ENCODE measurements around the gene KLHL42. TPM values are rescaled to one million over a fixed set of nuclear protein-coding genes. Genes with fewer than 3 reads are reported as not detected.

The KLHL42 gene
- total and polyA plus RNA-seq, 4 experiments from 2014 or later = 10.8 to 20.5 (median 16.0) TPM

DNA sequence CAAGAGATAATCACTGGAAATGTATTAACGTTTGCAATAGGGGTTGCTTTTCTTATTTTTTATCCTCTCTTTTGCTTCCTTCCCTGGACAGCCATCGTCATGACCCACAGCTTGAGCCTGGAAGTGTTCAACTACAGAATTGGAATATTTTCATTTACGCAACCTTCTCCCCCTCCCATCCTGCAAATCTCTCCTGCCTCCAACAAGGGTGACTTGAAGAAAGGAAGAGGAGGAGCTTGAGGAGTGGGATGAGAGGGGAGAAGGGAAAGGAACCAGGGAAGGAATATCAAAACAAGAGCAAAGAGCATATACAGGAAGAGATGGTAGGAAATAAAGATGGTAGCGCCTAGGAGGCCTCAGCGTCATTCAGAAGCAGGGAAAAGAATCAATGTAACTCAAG lies 1.6 kb downstream of the KLHL42 start:
- intact Hi-C loops (cut with micrococcal nuclease) = loop anchor here (2.0 kb wide), 1 partner anchor 71 kb away; the partner anchor contains the start of gene MRPS35
- Mint-ChIP-seq H3K27ac (peak overlapping the region; percentile 10 to 94 (median 65)), H3K4me1 (peaks cover 33 to 51% (median 44%) of the 10 kb centered on the region in 4 donors), H3K9me3 (no peaks in the 10 kb centered on the region), H3K4me3 (peak overlapping the region; percentile 72 to 89 (median 86)), H3K36me3 (peaks cover 6 to 9% of the 10 kb centered on the region in 2 donors), H3K27me3 (no peaks in the 10 kb centered on the region)
- ChIA-PET CTCF (ENCODE audit: partially characterized antibody) (no interaction called here), POLR2A (ENCODE audit: partially characterized antibody) (no interaction called here)
- Histone ChIP-seq H3K9me3 (ENCODE audit: control insufficient read depth in 1 of 2, low read length in 2 of 2) (no peaks in the 10 kb centered on the region), H3K27me3 (ENCODE audit: insufficient read depth, low read length) (no peaks in the 10 kb centered on the region), H3K4me3 (ENCODE audit: low read length in 2 of 2) (no peak overlapping the region), H3K36me3 (ENCODE audit: insufficient read depth, low read length) (no peaks in the 10 kb centered on the region), H3K27ac (ENCODE audit: low read depth, low read length) (no peak overlapping the region), H3K4me1 (ENCODE audit: insufficient read depth, low read length) (peaks cover 26% of the 10 kb centered on the region)
- DNase-seq = no peak

GRCh38 chr12:27782481-27782880 lies 2.4 kb downstream of the KLHL42 start:
- no peak for DNase-seq
- intact Hi-C loops (cut with micrococcal nuclease) = no loop called here
- ChIA-PET POLR2A (ENCODE audit: partially characterized antibody) (no interaction called here), CTCF (ENCODE audit: partially characterized antibody) (no interaction called here)
- Histone ChIP-seq H3K4me1 (ENCODE audit: insufficient read depth, low read length) (peaks cover 26% of the 10 kb centered on the region), H3K9me3 (ENCODE audit: control insufficient read depth in 1 of 2, low read length in 2 of 2) (no peaks in the 10 kb centered on the region), H3K27ac (ENCODE audit: low read depth, low read length) (no peak overlapping the region), H3K4me3 (ENCODE audit: low read length in 2 of 2) (no peak overlapping the region), H3K27me3 (ENCODE audit: insufficient read depth, low read length) (no peaks in the 10 kb centered on the region), H3K36me3 (ENCODE audit: insufficient read depth, low read length) (no peaks in the 10 kb centered on the region)
- peaks cover 33 to 53% (median 44%) of the 10 kb centered on the region in 4 donors for H3K4me1 Mint-ChIP-seq
- H3K27ac Mint-ChIP-seq = peak overlapping the region in 2 of 7 donors; percentile 62 to 69
- H3K36me3 Mint-ChIP-seq = peaks cover 6 to 9% of the 10 kb centered on the region in 2 donors
- no peaks in the 10 kb centered on the region for H3K9me3 Mint-ChIP-seq
- H3K4me3 Mint-ChIP-seq = peak overlapping the region; percentile 7 to 88 (median 80)
- no peaks in the 10 kb centered on the region for H3K27me3 Mint-ChIP-seq

DNA sequence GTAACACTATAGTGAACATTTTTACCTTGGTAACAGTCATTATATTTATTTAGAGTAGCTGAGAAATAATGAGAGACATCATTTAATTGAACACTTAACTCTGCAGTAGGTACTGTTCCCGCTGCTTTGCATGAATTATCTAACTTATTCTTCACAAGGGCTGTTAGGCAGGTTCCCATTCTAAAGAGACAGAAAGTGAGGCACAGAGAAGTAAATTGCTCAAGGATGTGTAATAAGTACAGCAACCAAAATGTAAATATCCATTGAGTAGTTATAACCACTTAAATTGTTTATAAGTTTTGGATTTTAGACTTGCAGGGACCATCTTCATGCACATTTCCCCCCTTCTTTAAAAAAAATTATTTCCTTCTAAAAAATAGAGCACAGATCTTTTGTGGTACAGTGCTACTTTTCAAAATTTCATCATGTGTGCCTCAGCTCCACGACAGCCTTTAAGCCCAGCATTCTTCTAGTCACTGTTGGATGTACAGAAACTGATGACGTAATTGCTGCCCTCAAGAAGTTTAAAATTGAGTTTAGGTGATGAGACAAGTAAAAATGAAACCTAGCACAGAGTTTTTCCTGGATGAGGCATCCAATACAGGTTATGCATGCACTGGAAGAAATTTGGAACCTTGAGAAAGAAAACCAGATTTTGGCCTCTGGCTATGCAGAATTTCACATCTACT lies 6.0 kb downstream of the KLHL42 start:
- peaks cover 9 to 13% of the 10 kb centered on the region in 2 donors for H3K36me3 Mint-ChIP-seq
- ChIA-PET CTCF (ENCODE audit: partially characterized antibody) (no interaction called here), POLR2A (ENCODE audit: partially characterized antibody) (no interaction called here)
- Histone ChIP-seq H3K27ac (ENCODE audit: low read depth, low read length) (no peak overlapping the region), H3K36me3 (ENCODE audit: insufficient read depth, low read length) (no peaks in the 10 kb centered on the region), H3K4me3 (ENCODE audit: low read length in 2 of 2) (no peak overlapping the region), H3K27me3 (ENCODE audit: insufficient read depth, low read length) (no peaks in the 10 kb centered on the region), H3K9me3 (ENCODE audit: control insufficient read depth in 1 of 2, low read length in 2 of 2) (no peaks in the 10 kb centered on the region), H3K4me1 (ENCODE audit: insufficient read depth, low read length) (peaks cover 16% of the 10 kb centered on the region)
- no peaks in the 10 kb centered on the region for H3K9me3 Mint-ChIP-seq
- no peaks in the 10 kb centered on the region for H3K27me3 Mint-ChIP-seq
- no peak for DNase-seq
- intact Hi-C loops (cut with micrococcal nuclease) = no loop called here
- H3K4me1 Mint-ChIP-seq = peaks cover 34 to 59% (median 47%) of the 10 kb centered on the region in 4 donors
- peak overlapping the region in 1 of 7 donors; percentile 52 for H3K27ac Mint-ChIP-seq
- no peak overlapping the region for H3K4me3 Mint-ChIP-seq

DNA sequence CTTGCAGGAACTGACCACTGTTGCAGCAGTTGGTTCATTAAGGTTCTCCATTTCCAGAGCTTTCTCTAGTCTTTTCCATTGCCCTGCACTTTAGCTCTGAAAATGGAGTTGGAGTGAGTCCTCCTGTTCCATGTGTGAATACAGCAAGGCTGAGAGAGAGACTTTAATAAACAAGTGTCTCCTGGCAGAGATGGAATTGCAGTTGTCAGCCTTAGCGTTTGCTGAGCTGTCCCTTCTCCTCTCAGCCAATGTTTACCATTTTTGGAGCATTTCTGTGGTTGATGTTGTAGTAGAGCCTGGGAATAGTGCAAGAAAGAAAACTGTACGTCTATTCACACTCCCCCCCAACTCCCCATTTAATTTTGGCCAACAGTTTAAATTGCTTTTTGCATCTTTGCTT lies 7.5 kb downstream of the KLHL42 start:
- no peaks in the 10 kb centered on the region for H3K9me3 ChIP-seq (ENCODE audit: control insufficient read depth in 1 of 2, low read length in 2 of 2)
- H3K36me3 ChIP-seq (ENCODE audit: insufficient read depth, low read length) = no peaks in the 10 kb centered on the region
- ChIA-PET CTCF (ENCODE audit: partially characterized antibody) (interaction anchor here (0.7 to 1.1 kb wide), 3 partner anchors 18 to 363 kb away, joined by 3 to 4 read pairs (median 3); no protein-coding TSS in a partner anchor), POLR2A (ENCODE audit: partially characterized antibody) (interaction anchor here (0.9 kb wide), 1 partner anchor 18 kb away, joined by 3 read pairs; no protein-coding TSS in a partner anchor)
- no peaks in the 10 kb centered on the region for H3K27me3 Mint-ChIP-seq
- no peak overlapping the region for H3K4me3 ChIP-seq (ENCODE audit: low read length in 2 of 2)
- no peak overlapping the region for H3K27ac ChIP-seq (ENCODE audit: low read depth, low read length)
- no peak overlapping the region for H3K27ac Mint-ChIP-seq
- H3K4me1 ChIP-seq (ENCODE audit: insufficient read depth, low read length) = peaks cover under 1% of the 10 kb centered on the region
- peaks cover 22 to 43% (median 33%) of the 10 kb centered on the region in 4 donors for H3K4me1 Mint-ChIP-seq
- H3K36me3 Mint-ChIP-seq = peaks cover 19 to 24% of the 10 kb centered on the region in 2 donors
- intact Hi-C loops (cut with micrococcal nuclease) = no loop called here
- no peaks in the 10 kb centered on the region for H3K9me3 Mint-ChIP-seq
- no peak overlapping the region for H3K4me3 Mint-ChIP-seq
- no peak for DNase-seq
- no peaks in the 10 kb centered on the region for H3K27me3 ChIP-seq (ENCODE audit: insufficient read depth, low read length)

DNA sequence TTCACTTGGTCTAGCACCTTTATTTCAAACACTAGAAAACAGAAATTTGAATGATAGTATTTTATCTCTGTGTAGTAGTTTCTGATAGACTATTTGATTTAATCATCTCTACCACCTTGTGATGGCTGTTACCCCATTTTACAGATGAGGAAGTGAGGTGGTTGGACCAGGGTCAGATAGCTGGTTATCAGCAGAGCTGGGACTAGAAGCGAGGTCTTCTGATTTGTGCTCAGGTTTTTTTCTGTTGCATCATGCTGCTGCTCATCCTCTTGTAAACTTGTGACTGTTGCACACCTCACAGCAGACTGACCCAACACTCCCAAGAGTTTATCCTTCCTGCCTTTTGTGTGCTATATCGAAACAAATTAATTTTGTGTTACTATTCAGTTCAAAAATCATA lies 10.1 kb downstream of the KLHL42 start:
- Mint-ChIP-seq H3K9me3 (no peaks in the 10 kb centered on the region), H3K4me3 (no peak overlapping the region), H3K27me3 (no peaks in the 10 kb centered on the region), H3K36me3 (peaks cover 23 to 42% of the 10 kb centered on the region in 2 donors), H3K4me1 (peaks cover 12 to 30% (median 22%) of the 10 kb centered on the region in 4 donors), H3K27ac (peak overlapping the region in 2 of 7 donors; percentile 7 to 30)
- intact Hi-C loops (cut with micrococcal nuclease) = no loop called here
- Histone ChIP-seq H3K27ac (ENCODE audit: low read depth, low read length) (no peak overlapping the region), H3K9me3 (ENCODE audit: control insufficient read depth in 1 of 2, low read length in 2 of 2) (no peaks in the 10 kb centered on the region), H3K36me3 (ENCODE audit: insufficient read depth, low read length) (peaks cover 6% of the 10 kb centered on the region), H3K4me1 (ENCODE audit: insufficient read depth, low read length) (no peaks in the 10 kb centered on the region), H3K4me3 (ENCODE audit: low read length in 2 of 2) (no peak overlapping the region), H3K27me3 (ENCODE audit: insufficient read depth, low read length) (no peaks in the 10 kb centered on the region)
- no peak for DNase-seq
- ChIA-PET CTCF (ENCODE audit: partially characterized antibody) (interaction anchor here (1.3 kb wide), 1 partner anchor 10 kb away, joined by 3 read pairs; the partner anchor contains the start of genes KLHL42 and MANSC4), POLR2A (ENCODE audit: partially characterized antibody) (interaction anchor here (0.8 kb wide), 1 partner anchor 10 kb away, joined by 3 read pairs; the partner anchor contains the start of genes KLHL42 and MANSC4)

DNA sequence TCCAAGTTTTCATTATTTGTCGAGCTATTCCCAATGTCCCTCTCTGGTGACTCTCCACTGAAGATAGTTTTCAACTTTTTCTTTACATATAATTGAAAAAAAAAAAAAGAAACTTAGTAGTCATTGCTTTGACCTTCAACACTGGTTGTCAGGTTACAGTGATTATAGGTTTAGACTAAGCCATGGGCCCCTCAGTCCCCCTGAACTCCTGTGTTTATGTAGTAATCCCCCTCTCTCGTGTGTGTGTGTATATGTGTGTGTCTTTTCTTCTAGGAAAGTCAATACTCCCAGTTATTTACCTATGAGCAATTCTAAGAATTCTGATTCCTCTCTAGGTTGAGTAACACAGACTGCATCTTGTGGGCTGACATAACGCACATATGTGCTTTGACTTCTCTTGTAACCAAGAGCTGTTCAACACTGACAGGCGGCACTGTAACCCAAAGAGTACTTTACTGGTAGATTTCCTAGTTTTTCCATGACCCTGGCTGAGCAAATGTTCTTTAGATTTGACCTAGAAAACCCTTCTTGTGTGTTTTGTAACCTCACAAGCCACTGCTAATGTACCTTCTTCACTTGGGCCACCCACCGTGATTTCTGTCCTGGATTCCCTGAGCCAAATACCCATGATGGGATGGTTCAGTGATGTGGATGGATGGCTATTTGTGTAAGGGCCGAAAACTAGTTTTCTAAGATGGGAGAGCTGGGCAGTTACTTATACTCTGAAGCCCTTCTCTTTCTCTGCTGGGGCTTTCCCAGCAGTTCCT lies 15.0 kb downstream of the KLHL42 start:
- Histone ChIP-seq H3K9me3 (ENCODE audit: control insufficient read depth in 1 of 2, low read length in 2 of 2) (no peaks in the 10 kb centered on the region), H3K4me1 (ENCODE audit: insufficient read depth, low read length) (no peaks in the 10 kb centered on the region), H3K36me3 (ENCODE audit: insufficient read depth, low read length) (peaks cover 17% of the 10 kb centered on the region), H3K4me3 (ENCODE audit: low read length in 2 of 2) (no peak overlapping the region), H3K27me3 (ENCODE audit: insufficient read depth, low read length) (no peaks in the 10 kb centered on the region), H3K27ac (ENCODE audit: low read depth, low read length) (no peak overlapping the region)
- no peak for DNase-seq
- POLR2A ChIA-PET (ENCODE audit: partially characterized antibody) = no interaction called here
- Mint-ChIP-seq H3K36me3 (peaks cover 51 to 68% of the 10 kb centered on the region in 2 donors), H3K4me1 (peaks cover 0 to 6% (median under 1%) of the 10 kb centered on the region in 4 donors), H3K9me3 (no peaks in the 10 kb centered on the region), H3K27ac (peak overlapping the region in 6 of 7 donors; percentile 7 to 74 (median 36)), H3K27me3 (no peaks in the 10 kb centered on the region), H3K4me3 (no peak overlapping the region)
- intact Hi-C loops (cut with micrococcal nuclease) = no loop called here
- CTCF ChIA-PET (ENCODE audit: partially characterized antibody) = interaction anchor here (1.1 kb wide), 1 partner anchor 27 kb away, joined by 4 read pairs; no protein-coding TSS in a partner anchor

GRCh38 chr12:27796128-27796527 lies 16.1 kb downstream of the KLHL42 start:
- Histone ChIP-seq H3K27ac (ENCODE audit: low read depth, low read length) (no peak overlapping the region), H3K9me3 (ENCODE audit: control insufficient read depth in 1 of 2, low read length in 2 of 2) (no peaks in the 10 kb centered on the region), H3K4me3 (ENCODE audit: low read length in 2 of 2) (no peak overlapping the region), H3K27me3 (ENCODE audit: insufficient read depth, low read length) (no peaks in the 10 kb centered on the region), H3K36me3 (ENCODE audit: insufficient read depth, low read length) (peaks cover 17% of the 10 kb centered on the region), H3K4me1 (ENCODE audit: insufficient read depth, low read length) (peaks cover 9% of the 10 kb centered on the region)
- Mint-ChIP-seq H3K36me3 (peaks cover 50 to 65% of the 10 kb centered on the region in 2 donors), H3K4me1 (peaks cover 7 to 14% (median 10%) of the 10 kb centered on the region in 4 donors), H3K27ac (peak overlapping the region in 2 of 7 donors; percentile 16 to 27), H3K27me3 (no peaks in the 10 kb centered on the region), H3K9me3 (no peaks in the 10 kb centered on the region), H3K4me3 (no peak overlapping the region)
- ChIA-PET CTCF (ENCODE audit: partially characterized antibody) (no interaction called here), POLR2A (ENCODE audit: partially characterized antibody) (no interaction called here)
- DNase-seq = no peak
- intact Hi-C loops (cut with micrococcal nuclease) = no loop called here
